GM10266 (cell line): ENCODE results near the gene CFAP46.

Experiments
- DNase-seq: peaks from one replicate; pipeline ENCODE4 v3.0.0; 2012; ENCODE audit errors: extremely low spot score
- CTCF ChIP-seq: IDR thresholded peaks from 2 replicates; pipeline ENCODE4 v1.5.1; 2012; ENCODE audit warnings: mild to moderate bottlenecking, low read depth; ENCODE audit not compliant: control insufficient read depth, insufficient read depth; ENCODE audit errors: missing control alignments

Gene CFAP46

GRCh38 chr10:132867801-132868644, 74.3 kb downstream of the CFAP46 start:
- no peak for TF ChIP-seq CTCF
- no peak for DNase-seq

GRCh38 chr10:132866601-132867381, 75.6 kb downstream of the CFAP46 start:
- TF ChIP-seq CTCF, result no peak

GRCh38 chr10:132865851-132866600, 76.3 kb downstream of the CFAP46 start:
- no peak for DNase-seq
- TF ChIP-seq CTCF, result no peak

More at GRCh38 chr10:132866601-132867381, 75.6 kb downstream of the CFAP46 start:
- no peak for DNase-seq

GRCh38 chr10:132865171-132865631, 77.2 kb downstream of the CFAP46 start:
- no peak for DNase-seq
- no peak for TF ChIP-seq CTCF

- no peak for TF ChIP-seq CTCF
Measured at GRCh38 chr10:132862485-132863420, 79.6 kb downstream of the CFAP46 start.

GRCh38 chr10:132861884-132862461, 80.4 kb downstream of the CFAP46 start:
- TF ChIP-seq CTCF, result no peak
- DNase-seq, result no peak

More at GRCh38 chr10:132862485-132863420, 79.6 kb downstream of the CFAP46 start:
- no peak for DNase-seq
